Fibroblast of pulmonary artery (primary cell): ENCODE measurements around the gene NUDT13.

ENCODE experiments used
- DNase-seq: peaks from one replicate; pipeline ENCODE4 v3.0.0-alpha.2; 2010; ENCODE audit warnings: low read depth
- H3K4me3 ChIP-seq: replicated peaks from 2 replicates; pipeline ENCODE4 v1.5.1; 2011; ENCODE audit warnings: low read depth, mild to moderate bottlenecking, control low read depth, low read length, moderate library complexity
- CTCF ChIP-seq: IDR thresholded peaks from 2 replicates; pipeline ENCODE4 v1.5.1; 2011; ENCODE audit warnings: mild to moderate bottlenecking, control low read depth, low read length, inconsistent platforms; ENCODE audit errors: missing control alignments

NUDT13 gene

GRCh38 chr10:73119457-73119856 lies 9.2 kb downstream of the NUDT13 start:
- no peak for DNase-seq
- TF ChIP-seq CTCF: no peak

GRCh38 chr10:73119952-73120351 lies 9.7 kb downstream of the NUDT13 start:
- H3K4me3 ChIP-seq: no peak overlapping the region
- TF ChIP-seq CTCF: no peak
- DNase-seq: no peak

More at GRCh38 chr10:73119457-73119856, 9.2 kb downstream of the NUDT13 start:
- H3K4me3 ChIP-seq: no peak overlapping the region

- TF ChIP-seq CTCF: no peak
- no peak overlapping the region for H3K4me3 ChIP-seq
- no peak for DNase-seq
Measured at GRCh38 chr10:73126343-73126742, 16.1 kb downstream of the NUDT13 start.

- no peak for DNase-seq
- H3K4me3 ChIP-seq: no peak overlapping the region
- no peak for TF ChIP-seq CTCF
Measured at GRCh38 chr10:73131301-73131700, 21.0 kb downstream of the NUDT13 start.

- DNase-seq: no peak
- TF ChIP-seq CTCF: no peak
- H3K4me3 ChIP-seq: no peak overlapping the region
Measured at GRCh38 chr10:73131913-73132686, 21.8 kb downstream of the NUDT13 start.

- TF ChIP-seq CTCF: no peak
- no peak overlapping the region for H3K4me3 ChIP-seq
- DNase-seq: no peak
Measured at GRCh38 chr10:73134727-73135126, 24.5 kb downstream of the NUDT13 start.

- no peak for TF ChIP-seq CTCF
- no peak for DNase-seq
- H3K4me3 ChIP-seq: no peak overlapping the region
Measured at GRCh38 chr10:73136627-73137026, 26.4 kb downstream of the NUDT13 start.
